Measurements from ENCODE around the gene CYP2J2.
A peak's percentile ranks its signal among the peaks of the same experiment; 100 is the strongest.

CYP2J2 gene

GRCh38 chr1:59892841-59893811 is 33.4 kb downstream of the CYP2J2 start:
- no peak overlapping the region for H4K8ac ChIP-seq (ENCODE audit: low read depth, low read length)
- H4K5ac ChIP-seq (ENCODE audit: low read length): no peak overlapping the region
- peak; percentile 9 for DNase-seq
- H3K4me1 ChIP-seq (ENCODE audit: control insufficient read depth, low read depth, low read length): no peaks in the 10 kb centered on the region
- H2AK5ac ChIP-seq (ENCODE audit: low read length): no peak overlapping the region
- H3K4ac ChIP-seq (ENCODE audit: low read depth, low read length): no peak overlapping the region
- H3K36me3 ChIP-seq (ENCODE audit: control insufficient read depth, insufficient read depth, low read length): no peaks in the 10 kb centered on the region
- H3K23ac ChIP-seq (ENCODE audit: low read length): no peak overlapping the region
- H3K4me2 ChIP-seq (ENCODE audit: low read length): no peak overlapping the region
- no peak overlapping the region for H2BK15ac ChIP-seq (replicated peaks; ENCODE audit: low read depth)
- no peak overlapping the region for H3K9ac ChIP-seq (ENCODE audit: low read length)
- no peak overlapping the region for H3K27ac ChIP-seq (ENCODE audit: low read depth, low read length)
- H3K56ac ChIP-seq (ENCODE audit: low read length): no peak overlapping the region
- H3K79me1 ChIP-seq (ENCODE audit: low read length): no peaks in the 10 kb centered on the region
- H3K4me3 ChIP-seq (ENCODE audit: low read length): no peak overlapping the region
- no CpG with 5 or more reads among the region's 7 CpGs for WGBS (ENCODE audit: extremely low coverage, insufficient coverage, low lambda C conversion rate)
- no peaks in the 10 kb centered on the region for H3K79me2 ChIP-seq (ENCODE audit: control insufficient read depth, insufficient read depth, low read length)
- H2BK5ac ChIP-seq (ENCODE audit: low read length): no peak overlapping the region
- no peaks in the 10 kb centered on the region for H3K27me3 ChIP-seq (ENCODE audit: insufficient read depth, low read length, poor library complexity)
- H3K18ac ChIP-seq (ENCODE audit: low read length): no peak overlapping the region
- H2BK120ac ChIP-seq (ENCODE audit: low read depth, low read length): no peak overlapping the region

DNA sequence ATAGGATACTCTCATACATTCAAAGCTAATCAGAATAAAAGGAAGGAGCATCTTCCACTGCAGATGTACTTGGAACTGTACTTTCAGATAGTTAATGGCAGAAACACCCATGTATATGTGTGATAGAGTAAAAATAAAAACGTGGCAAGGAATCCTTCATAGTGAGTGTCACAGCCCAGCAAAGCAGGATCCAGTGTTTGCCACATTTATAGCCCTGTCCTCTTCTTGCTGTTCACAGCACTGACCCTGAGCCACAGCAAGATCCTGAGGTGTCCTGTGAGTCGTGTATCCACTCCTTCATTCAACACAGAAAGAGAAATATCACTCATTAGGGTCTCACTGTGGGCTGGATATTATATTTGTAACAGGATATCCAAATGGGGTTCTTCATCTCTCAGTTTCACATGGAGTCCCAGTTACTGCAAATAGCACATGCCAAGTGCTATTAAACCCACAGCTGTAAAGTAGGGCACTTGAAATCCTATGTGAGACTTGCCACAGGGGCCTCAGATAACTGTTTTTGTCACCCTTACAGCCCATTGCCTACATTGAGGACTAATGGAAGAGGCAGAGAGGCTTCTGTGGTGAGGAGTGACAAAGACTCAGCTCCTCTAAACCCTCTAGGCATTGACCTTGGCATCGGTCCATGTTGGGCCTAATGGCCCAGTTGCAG is 41.3 kb downstream of the CYP2J2 start:
- Histone ChIP-seq H3K4me1 (ENCODE audit: control insufficient read depth, low read depth, low read length) (no peaks in the 10 kb centered on the region), H3K27ac (ENCODE audit: low read depth, low read length) (no peak overlapping the region), H2BK15ac (replicated peaks; ENCODE audit: low read depth) (no peak overlapping the region), H4K8ac (ENCODE audit: low read depth, low read length) (no peak overlapping the region), H3K56ac (ENCODE audit: low read length) (no peak overlapping the region), H3K18ac (ENCODE audit: low read length) (no peak overlapping the region), H3K79me1 (ENCODE audit: low read length) (no peaks in the 10 kb centered on the region), H3K9ac (ENCODE audit: low read length) (no peak overlapping the region), H2BK120ac (ENCODE audit: low read depth, low read length) (no peak overlapping the region), H3K4me3 (ENCODE audit: low read length) (no peak overlapping the region), H2BK5ac (ENCODE audit: low read length) (no peak overlapping the region), H2AK5ac (ENCODE audit: low read length) (no peak overlapping the region), H3K4ac (ENCODE audit: low read depth, low read length) (no peak overlapping the region), H3K23ac (ENCODE audit: low read length) (no peak overlapping the region), H4K5ac (ENCODE audit: low read length) (no peak overlapping the region), H3K79me2 (ENCODE audit: control insufficient read depth, insufficient read depth, low read length) (no peaks in the 10 kb centered on the region), H3K36me3 (ENCODE audit: control insufficient read depth, insufficient read depth, low read length) (no peaks in the 10 kb centered on the region), H3K4me2 (ENCODE audit: low read length) (no peak overlapping the region), H3K27me3 (ENCODE audit: insufficient read depth, low read length, poor library complexity) (no peaks in the 10 kb centered on the region)
- no CpG with 5 or more reads among the region's 3 CpGs for WGBS (ENCODE audit: extremely low coverage, insufficient coverage, low lambda C conversion rate)
- no peak for DNase-seq

- Histone ChIP-seq H2BK5ac (ENCODE audit: low read length) (no peak overlapping the region), H4K8ac (ENCODE audit: low read depth, low read length) (no peak overlapping the region), H3K79me2 (ENCODE audit: control insufficient read depth, insufficient read depth, low read length) (no peaks in the 10 kb centered on the region), H2BK120ac (ENCODE audit: low read depth, low read length) (no peak overlapping the region), H4K5ac (ENCODE audit: low read length) (no peak overlapping the region), H2BK15ac (replicated peaks; ENCODE audit: low read depth) (no peak overlapping the region), H3K18ac (ENCODE audit: low read length) (no peak overlapping the region), H3K79me1 (ENCODE audit: low read length) (no peaks in the 10 kb centered on the region), H3K9ac (ENCODE audit: low read length) (no peak overlapping the region), H3K56ac (ENCODE audit: low read length) (no peak overlapping the region), H2AK5ac (ENCODE audit: low read length) (no peak overlapping the region), H3K4me3 (ENCODE audit: low read length) (no peak overlapping the region), H3K27me3 (ENCODE audit: insufficient read depth, low read length, poor library complexity) (no peaks in the 10 kb centered on the region), H3K36me3 (ENCODE audit: control insufficient read depth, insufficient read depth, low read length) (no peaks in the 10 kb centered on the region), H3K4ac (ENCODE audit: low read depth, low read length) (no peak overlapping the region), H3K27ac (ENCODE audit: low read depth, low read length) (no peak overlapping the region), H3K23ac (ENCODE audit: low read length) (no peak overlapping the region), H3K4me2 (ENCODE audit: low read length) (no peak overlapping the region), H3K4me1 (ENCODE audit: control insufficient read depth, low read depth, low read length) (no peaks in the 10 kb centered on the region)
- DNase-seq: no peak
- no CpG with 5 or more reads among the region's 2 CpGs for WGBS (ENCODE audit: extremely low coverage, insufficient coverage, low lambda C conversion rate)
These were observed 45.8 kb downstream of the CYP2J2 start for GRCh38 chr1:59880735-59881134.

- Histone ChIP-seq H3K79me1 (ENCODE audit: low read length) (no peaks in the 10 kb centered on the region), H3K18ac (ENCODE audit: low read length) (no peak overlapping the region), H4K8ac (ENCODE audit: low read depth, low read length) (no peak overlapping the region), H3K9ac (ENCODE audit: low read length) (no peak overlapping the region), H3K23ac (ENCODE audit: low read length) (no peak overlapping the region), H3K27ac (ENCODE audit: low read depth, low read length) (no peak overlapping the region), H2BK15ac (replicated peaks; ENCODE audit: low read depth) (no peak overlapping the region), H3K56ac (ENCODE audit: low read length) (no peak overlapping the region), H3K4ac (ENCODE audit: low read depth, low read length) (no peak overlapping the region), H3K4me2 (ENCODE audit: low read length) (no peak overlapping the region), H3K27me3 (ENCODE audit: insufficient read depth, low read length, poor library complexity) (no peaks in the 10 kb centered on the region), H2BK5ac (ENCODE audit: low read length) (no peak overlapping the region), H3K36me3 (ENCODE audit: control insufficient read depth, insufficient read depth, low read length) (no peaks in the 10 kb centered on the region), H3K4me1 (ENCODE audit: control insufficient read depth, low read depth, low read length) (no peaks in the 10 kb centered on the region), H2AK5ac (ENCODE audit: low read length) (no peak overlapping the region), H4K5ac (ENCODE audit: low read length) (no peak overlapping the region), H2BK120ac (ENCODE audit: low read depth, low read length) (no peak overlapping the region), H3K79me2 (ENCODE audit: control insufficient read depth, insufficient read depth, low read length) (no peaks in the 10 kb centered on the region), H3K4me3 (ENCODE audit: low read length) (no peak overlapping the region)
- WGBS (ENCODE audit: extremely low coverage, insufficient coverage, low lambda C conversion rate): no CpG with 5 or more reads among the region's 3 CpGs
- DNase-seq: no peak
These were observed 46.5 kb downstream of the CYP2J2 start for GRCh38 chr1:59879996-59880505.

DNA sequence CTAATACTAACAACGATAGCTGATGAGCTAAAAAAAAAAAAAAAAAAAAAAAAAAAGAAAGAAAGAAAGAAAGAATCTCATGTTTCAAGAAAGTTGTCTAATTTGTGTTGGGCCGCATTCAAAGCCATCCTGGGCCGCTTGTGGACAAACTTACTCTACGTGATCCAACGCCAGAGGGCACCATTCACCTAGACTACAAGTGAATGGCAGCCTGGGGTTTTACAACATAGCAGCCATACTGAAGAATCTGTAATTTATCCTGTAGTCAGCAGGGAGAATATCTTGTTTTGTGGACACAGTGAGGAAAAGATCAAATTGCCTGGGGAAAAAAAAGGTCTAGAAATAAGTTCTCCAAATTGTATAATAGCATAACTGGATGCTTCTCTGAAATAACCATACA is 47.0 kb downstream of the CYP2J2 start:
- DNase-seq: peak; percentile 78
- no CpG with 5 or more reads among the region's 5 CpGs for WGBS (ENCODE audit: extremely low coverage, insufficient coverage, low lambda C conversion rate)
- Histone ChIP-seq H2AK5ac (ENCODE audit: low read length) (no peak overlapping the region), H2BK15ac (replicated peaks; ENCODE audit: low read depth) (no peak overlapping the region), H3K36me3 (ENCODE audit: control insufficient read depth, insufficient read depth, low read length) (no peaks in the 10 kb centered on the region), H3K18ac (ENCODE audit: low read length) (no peak overlapping the region), H3K27ac (ENCODE audit: low read depth, low read length) (no peak overlapping the region), H3K56ac (ENCODE audit: low read length) (no peak overlapping the region), H2BK120ac (ENCODE audit: low read depth, low read length) (no peak overlapping the region), H3K4me1 (ENCODE audit: control insufficient read depth, low read depth, low read length) (no peaks in the 10 kb centered on the region), H3K4me2 (ENCODE audit: low read length) (no peak overlapping the region), H2BK5ac (ENCODE audit: low read length) (no peak overlapping the region), H3K23ac (ENCODE audit: low read length) (no peak overlapping the region), H3K4ac (ENCODE audit: low read depth, low read length) (no peak overlapping the region), H3K79me1 (ENCODE audit: low read length) (no peaks in the 10 kb centered on the region), H3K4me3 (ENCODE audit: low read length) (no peak overlapping the region), H3K79me2 (ENCODE audit: control insufficient read depth, insufficient read depth, low read length) (no peaks in the 10 kb centered on the region), H4K8ac (ENCODE audit: low read depth, low read length) (no peak overlapping the region), H3K27me3 (ENCODE audit: insufficient read depth, low read length, poor library complexity) (no peaks in the 10 kb centered on the region), H4K5ac (ENCODE audit: low read length) (no peak overlapping the region), H3K9ac (ENCODE audit: low read length) (no peak overlapping the region)

Measured in mesendoderm (in vitro differentiated cells).